HCT116 (cell line): ENCODE data around the gene LAMB2.

ENCODE experiments used
- CBX3 ChIP-seq: IDR thresholded peaks from 2 replicates; pipeline ENCODE4 v1.6.1; 2012; ENCODE audit warnings: low read depth
- EZH2 ChIP-seq: fragments of 200-600 bp; sonication (generic); IDR thresholded peaks from 2 replicates; pipeline ENCODE4 v1.6.1; 2017; ENCODE audit warnings: antibody characterized with exemption, mixed run types
- EZH2phosphoT487 ChIP-seq: fragments of 200-600 bp; IDR thresholded peaks from 2 replicates; pipeline ENCODE4 v1.6.1; 2018; ENCODE audit warnings: antibody characterized with exemption, borderline replicate concordance
- FOSL1 ChIP-seq: IDR thresholded peaks from 2 replicates; pipeline ENCODE4 v1.6.1; 2012; ENCODE audit warnings: low read depth
- JUND ChIP-seq: IDR thresholded peaks from 2 replicates; pipeline ENCODE4 v1.6.1; 2012
- POLR2A ChIP-seq: IDR thresholded peaks from 2 replicates; pipeline ENCODE4 v1.7.0; 2011; ENCODE audit warnings: borderline replicate concordance; ENCODE audit not compliant: insufficient read depth, insufficient read length; ENCODE audit errors: extremely low read depth
- POLR2AphosphoS5 ChIP-seq: IDR thresholded peaks from 2 replicates; pipeline ENCODE4 v1.6.1; 2011; ENCODE audit warnings: mild to moderate bottlenecking, low read depth, low read length, moderate library complexity
- RAD21 ChIP-seq: IDR thresholded peaks from 2 replicates; pipeline ENCODE4 v1.6.1; 2012; ENCODE audit warnings: low read depth, mild to moderate bottlenecking
- SP1 ChIP-seq: IDR thresholded peaks from 2 replicates; pipeline ENCODE4 v1.6.1; 2012; ENCODE audit warnings: low read depth
- TCF7L2 ChIP-seq: IDR thresholded peaks from 2 replicates; pipeline ENCODE4 v1.7.0; 2011; ENCODE audit warnings: borderline replicate concordance, inconsistent platforms; ENCODE audit not compliant: insufficient read depth, insufficient read length; ENCODE audit errors: extremely low read depth
- TF ChIP-seq, protein P1 (sequence below), 3 experiments: fragments of 200-600 bp in 1 of 3; sonication (generic) in 1 of 3; IDR thresholded peaks in 2 of 3; conservative IDR thresholded peaks in 1 of 3; 2 replicates each; pipeline ENCODE4 v1.5.1; 2012 to 2017; ENCODE audit warnings: low read depth in 2 of 3, low read length in 2 of 3, antibody characterized with exemption in 1 of 3, borderline replicate concordance in 1 of 3, control low read depth in 1 of 3, mild to moderate bottlenecking in 1 of 3, mixed read lengths in 1 of 3, mixed run types in 1 of 3, moderate library complexity in 1 of 3; ENCODE audit not compliant: insufficient read depth in 1 of 3
- TF ChIP-seq, protein P2 (sequence below): IDR thresholded peaks from 2 replicates; pipeline ENCODE4 v1.6.1; 2012
- TF ChIP-seq, protein P3 (sequence below): IDR thresholded peaks from 2 replicates; pipeline ENCODE4 v1.6.1; 2011; ENCODE audit warnings: mild to moderate bottlenecking, low read length, moderate library complexity; ENCODE audit not compliant: insufficient replicate concordance; ENCODE audit errors: extremely low read depth
- TF ChIP-seq, protein P4 (sequence below): IDR thresholded peaks from 2 replicates; pipeline ENCODE4 v1.6.1; 2012; ENCODE audit warnings: low read depth

DNA sequence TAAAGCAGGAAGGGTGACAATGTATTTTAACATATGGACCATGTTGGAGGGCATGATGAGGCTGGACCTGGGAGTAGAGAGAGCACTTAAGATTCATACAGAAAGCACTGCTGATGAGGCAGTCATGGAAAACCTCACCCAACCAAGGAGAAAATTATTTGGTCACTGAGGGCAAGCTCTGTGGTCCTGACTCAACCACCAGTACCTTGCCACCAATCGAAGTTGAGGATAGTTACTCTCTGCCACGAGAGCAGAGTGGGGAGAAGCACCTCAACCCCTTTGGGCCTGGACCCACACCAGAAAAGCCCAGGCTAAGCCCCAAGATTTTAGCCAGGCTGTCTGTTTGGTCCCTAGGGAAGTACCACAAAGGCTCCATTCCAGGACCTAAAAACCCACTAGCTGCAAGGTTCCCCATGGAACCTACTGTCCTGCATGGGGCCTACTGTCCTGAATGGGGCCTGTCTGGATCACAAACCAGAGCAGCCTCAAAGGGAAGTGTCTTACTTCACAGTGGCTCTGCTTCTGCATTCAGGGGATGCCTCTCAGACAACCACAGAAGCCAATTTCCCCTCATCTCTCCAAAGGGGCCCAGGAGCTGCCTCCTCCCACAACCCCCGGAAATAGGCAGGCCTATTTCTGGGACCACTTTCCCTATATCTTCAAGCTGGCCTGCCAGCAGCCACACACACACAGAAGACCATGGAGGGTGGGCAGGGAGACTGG is 29.1 kb upstream of the LAMB2 start:
- TF ChIP-seq, protein P1, sequence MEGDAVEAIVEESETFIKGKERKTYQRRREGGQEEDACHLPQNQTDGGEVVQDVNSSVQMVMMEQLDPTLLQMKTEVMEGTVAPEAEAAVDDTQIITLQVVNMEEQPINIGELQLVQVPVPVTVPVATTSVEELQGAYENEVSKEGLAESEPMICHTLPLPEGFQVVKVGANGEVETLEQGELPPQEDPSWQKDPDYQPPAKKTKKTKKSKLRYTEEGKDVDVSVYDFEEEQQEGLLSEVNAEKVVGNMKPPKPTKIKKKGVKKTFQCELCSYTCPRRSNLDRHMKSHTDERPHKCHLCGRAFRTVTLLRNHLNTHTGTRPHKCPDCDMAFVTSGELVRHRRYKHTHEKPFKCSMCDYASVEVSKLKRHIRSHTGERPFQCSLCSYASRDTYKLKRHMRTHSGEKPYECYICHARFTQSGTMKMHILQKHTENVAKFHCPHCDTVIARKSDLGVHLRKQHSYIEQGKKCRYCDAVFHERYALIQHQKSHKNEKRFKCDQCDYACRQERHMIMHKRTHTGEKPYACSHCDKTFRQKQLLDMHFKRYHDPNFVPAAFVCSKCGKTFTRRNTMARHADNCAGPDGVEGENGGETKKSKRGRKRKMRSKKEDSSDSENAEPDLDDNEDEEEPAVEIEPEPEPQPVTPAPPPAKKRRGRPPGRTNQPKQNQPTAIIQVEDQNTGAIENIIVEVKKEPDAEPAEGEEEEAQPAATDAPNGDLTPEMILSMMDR (IDR thresholded peaks at IDR 0.05 in 2 of 3, conservative IDR thresholded peaks at IDR 0.05 in 1 of 3; ENCODE audit: borderline replicate concordance in 1 of 3, insufficient read depth in 1 of 3, low read depth in 2 of 3, low read length in 2 of 3), result no peak
- TF ChIP-seq POLR2A (no peak), TCF7L2 (no peak), JUND (no peak), EZH2 (no peak), RAD21 (no peak), FOSL1 (no peak), SP1 (no peak), POLR2AphosphoS5 (no peak), EZH2phosphoT487 (no peak), CBX3 (no peak)
- TF ChIP-seq, protein P2, sequence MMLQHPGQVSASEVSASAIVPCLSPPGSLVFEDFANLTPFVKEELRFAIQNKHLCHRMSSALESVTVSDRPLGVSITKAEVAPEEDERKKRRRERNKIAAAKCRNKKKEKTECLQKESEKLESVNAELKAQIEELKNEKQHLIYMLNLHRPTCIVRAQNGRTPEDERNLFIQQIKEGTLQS, result no peak
- TF ChIP-seq, protein P3, sequence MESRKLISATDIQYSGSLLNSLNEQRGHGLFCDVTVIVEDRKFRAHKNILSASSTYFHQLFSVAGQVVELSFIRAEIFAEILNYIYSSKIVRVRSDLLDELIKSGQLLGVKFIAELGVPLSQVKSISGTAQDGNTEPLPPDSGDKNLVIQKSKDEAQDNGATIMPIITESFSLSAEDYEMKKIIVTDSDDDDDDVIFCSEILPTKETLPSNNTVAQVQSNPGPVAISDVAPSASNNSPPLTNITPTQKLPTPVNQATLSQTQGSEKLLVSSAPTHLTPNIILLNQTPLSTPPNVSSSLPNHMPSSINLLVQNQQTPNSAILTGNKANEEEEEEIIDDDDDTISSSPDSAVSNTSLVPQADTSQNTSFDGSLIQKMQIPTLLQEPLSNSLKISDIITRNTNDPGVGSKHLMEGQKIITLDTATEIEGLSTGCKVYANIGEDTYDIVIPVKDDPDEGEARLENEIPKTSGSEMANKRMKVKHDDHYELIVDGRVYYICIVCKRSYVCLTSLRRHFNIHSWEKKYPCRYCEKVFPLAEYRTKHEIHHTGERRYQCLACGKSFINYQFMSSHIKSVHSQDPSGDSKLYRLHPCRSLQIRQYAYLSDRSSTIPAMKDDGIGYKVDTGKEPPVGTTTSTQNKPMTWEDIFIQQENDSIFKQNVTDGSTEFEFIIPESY, result no peak
- TF ChIP-seq, protein P4, sequence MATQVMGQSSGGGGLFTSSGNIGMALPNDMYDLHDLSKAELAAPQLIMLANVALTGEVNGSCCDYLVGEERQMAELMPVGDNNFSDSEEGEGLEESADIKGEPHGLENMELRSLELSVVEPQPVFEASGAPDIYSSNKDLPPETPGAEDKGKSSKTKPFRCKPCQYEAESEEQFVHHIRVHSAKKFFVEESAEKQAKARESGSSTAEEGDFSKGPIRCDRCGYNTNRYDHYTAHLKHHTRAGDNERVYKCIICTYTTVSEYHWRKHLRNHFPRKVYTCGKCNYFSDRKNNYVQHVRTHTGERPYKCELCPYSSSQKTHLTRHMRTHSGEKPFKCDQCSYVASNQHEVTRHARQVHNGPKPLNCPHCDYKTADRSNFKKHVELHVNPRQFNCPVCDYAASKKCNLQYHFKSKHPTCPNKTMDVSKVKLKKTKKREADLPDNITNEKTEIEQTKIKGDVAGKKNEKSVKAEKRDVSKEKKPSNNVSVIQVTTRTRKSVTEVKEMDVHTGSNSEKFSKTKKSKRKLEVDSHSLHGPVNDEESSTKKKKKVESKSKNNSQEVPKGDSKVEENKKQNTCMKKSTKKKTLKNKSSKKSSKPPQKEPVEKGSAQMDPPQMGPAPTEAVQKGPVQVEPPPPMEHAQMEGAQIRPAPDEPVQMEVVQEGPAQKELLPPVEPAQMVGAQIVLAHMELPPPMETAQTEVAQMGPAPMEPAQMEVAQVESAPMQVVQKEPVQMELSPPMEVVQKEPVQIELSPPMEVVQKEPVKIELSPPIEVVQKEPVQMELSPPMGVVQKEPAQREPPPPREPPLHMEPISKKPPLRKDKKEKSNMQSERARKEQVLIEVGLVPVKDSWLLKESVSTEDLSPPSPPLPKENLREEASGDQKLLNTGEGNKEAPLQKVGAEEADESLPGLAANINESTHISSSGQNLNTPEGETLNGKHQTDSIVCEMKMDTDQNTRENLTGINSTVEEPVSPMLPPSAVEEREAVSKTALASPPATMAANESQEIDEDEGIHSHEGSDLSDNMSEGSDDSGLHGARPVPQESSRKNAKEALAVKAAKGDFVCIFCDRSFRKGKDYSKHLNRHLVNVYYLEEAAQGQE, result no peak
